Heart right ventricle (tissue), 16 donors: ENCODE measurements around the gene KCTD2. TPM values are rescaled to one million over a fixed set of nuclear protein-coding genes. Genes with fewer than 3 reads are reported as not detected.
A peak's percentile ranks its signal among the peaks of the same experiment; 100 is the strongest.

Source experiments
- ATAC-seq, 8 donors: fragments of 200-7000 bp; cut with Tn5 transposase; one replicate each; pipeline ENCODE4 v1.9.1; 2020; ENCODE audit warnings: mild to moderate bottlenecking in 8 of 8, moderate library complexity in 8 of 8, moderate number of reproducible peaks in 1 of 8
- DNase-seq, 2 donors: peaks; one replicate each; pipeline ENCODE4 v3.0.0-alpha.2; 2020
- H3K27ac ChIP-seq, 10 donors: fragments of 200-600 bp; sonication (generic) in 2 of 10; one replicate each; pipeline versions ENCODE4 v1.5.0 to v1.8.0; 2020 to 2022; ENCODE audit warnings: mild to moderate bottlenecking in 3 of 10
- H3K27me3 ChIP-seq, 7 donors: fragments of 200-600 bp; one replicate each; pipeline ENCODE4 v1.8.0; 2021 to 2022; ENCODE audit warnings: mild to moderate bottlenecking in 2 of 7
- H3K36me3 ChIP-seq, 9 donors: fragments of 200-600 bp; sonication (generic) in 1 of 9; one replicate each; pipeline versions ENCODE4 v1.5.0 to v1.8.0; 2020 to 2022; ENCODE audit warnings: mild to moderate bottlenecking in 2 of 9
- H3K4me1 ChIP-seq, 9 donors: fragments of 200-600 bp; sonication (generic) in 1 of 9; one replicate each; pipeline versions ENCODE4 v1.5.0 to v1.8.0; 2020 to 2022; ENCODE audit warnings: mild to moderate bottlenecking in 4 of 9
- H3K4me3 ChIP-seq, 10 donors: fragments of 200-600 bp; sonication (generic) in 2 of 10; one replicate each; pipeline versions ENCODE4 v1.5.0 to v1.8.0; 2020 to 2022; ENCODE audit warnings: mild to moderate bottlenecking in 7 of 10, moderate library complexity in 2 of 10
- H3K9me3 ChIP-seq, 11 donors: fragments of 200-600 bp in 10 of 11; sonication (generic) in 2 of 11; one replicate each; pipeline versions ENCODE4 v1.5.0 to v1.8.0; 2013 to 2022; ENCODE audit warnings: mild to moderate bottlenecking in 2 of 11, control low read depth in 1 of 11, moderate library complexity in 1 of 11
- CTCF ChIP-seq, 9 donors: fragments of 200-600 bp; sonication (generic) in 2 of 9; IDR thresholded peaks; one replicate each; pipeline versions ENCODE4 v1.5.0 to v1.8.0; 2021 to 2022; ENCODE audit warnings: antibody characterized with exemption in 9 of 9, mild to moderate bottlenecking in 5 of 9, moderate library complexity in 1 of 9
- WGBS, 2 donors: extraction: QIAGEN DNeasy Blood & Tissue Kit; methylation state at CpG; one replicate each; pipeline ENCODE4 v1.1.7; 2013; ENCODE audit warnings: inconsistent platforms in 1 of 2; 5-methylcytosine and 5-hydroxymethylcytosine counted together
- intact Hi-C, 10 donors: fragments of 100-400 bp; cut with DNase I; formaldehyde crosslinking; loops; one replicate each; pipeline versions ENCODE4 v1.11.1 to v1.14.2; 2022
- polyA plus RNA-seq, 2 donors: library from polyadenylated mRNA; stranded (reverse); fragments of 200-250 nt; gene quantifications; one replicate each; pipeline ENCODE4 v1.2.3, GENCODE V29; 2013
- total RNA-seq, 10 donors: library from RNA; stranded (reverse); fragmentation: NEBNext Ultra II Directional in 3 of 10; extraction: Animal tissue kit (Norgen Biotek cat#: 25700) in 3 of 10; gene quantifications; one replicate each; pipeline versions ENCODE4 v1.2.1 to v1.2.4, GENCODE V29; 2021 to 2023
- donor health status: Arrhythmogenic right ventricular cardiomyopathy.
- donor health status: ischemic (EF 13 %, LVEDD 7.1; RV severe dilation, severe dysfunction).
- donor health status: healthy with polysubstance abuse.
- donor health status: DM: no; HTN: yes; CAD: no.
- donor health status: DM: no; HTN: no; CAD: no.
- donor health status: ischemic (EF 25% LVEDD 6.9; RV normal size, moderate dysfunction).
- donor health status: ischemic (EF 25% LVEDD 5.7; RV mildly dilated, moderate dysfunction).
- donor health status: healthy.
- donor health status: DM: yes; HTN: yes; CAD: no.
- donor health status: Ischemic cardiomyopathy.
- donor health status: ischemic (EF 35%, LVEDD 5.7; RV mildly dilated, moderate dysfunction).
- donor health status: nonischemic (EF 11% LVEDD 7.7; RV severe dilation, severe dysfunction).
- donor health status: DM: yes; HTN: yes; CAD: no.
- donor health status: PGD.
- donor health status: ischemic (EF 29% LVEDD 5.4; RV normal size, mild dysfunction).
- donor health status: nonischemic (EF 23%, LVEDD 6.1; RV moderate dilation, normal function).

KCTD2 gene
- total and polyA plus RNA-seq, 12 donors, result 11.8 to 41.1 (median 29.3) TPM

GRCh38 chr17:75102385-75102821 is 55.4 kb downstream of the KCTD2 start:
- Histone ChIP-seq H3K27me3 (no peaks in the 10 kb centered on the region), H3K27ac (no peak overlapping the region), H3K36me3 (peaks cover 0 to 56% (median 27%) of the 10 kb centered on the region in 9 donors), H3K4me1 (peaks cover 0 to 17% (median 0%) of the 10 kb centered on the region in 9 donors), H3K9me3 (no peaks in the 10 kb centered on the region), H3K4me3 (no peak overlapping the region)
- no peak for TF ChIP-seq CTCF (IDR thresholded peaks at IDR 0.05)
- no peak for ATAC-seq
- 69 to 79% methylated on average over 12 of the region's 12 CpGs for WGBS, 2 donors
- DNase-seq, result no peak
- intact Hi-C loops, result loop anchor here in 1 of 10 donors (10.0 kb wide), 1 partner anchor 302 kb away; the partner anchor contains the start of gene GRB2

GRCh38 chr17:75103601-75104554 is 56.9 kb downstream of the KCTD2 start:
- Histone ChIP-seq H3K27me3 (no peaks in the 10 kb centered on the region), H3K9me3 (no peaks in the 10 kb centered on the region), H3K4me1 (peaks cover 0 to 21% (median 0%) of the 10 kb centered on the region in 9 donors), H3K27ac (peak overlapping the region in 3 of 10 donors; percentile 4 to 16 (median 12)), H3K36me3 (peaks cover 0 to 42% (median 16%) of the 10 kb centered on the region in 9 donors), H3K4me3 (no peak overlapping the region)
- WGBS, 2 donors, result 75 to 80% methylated on average over 13 of the region's 14 CpGs
- ATAC-seq, result peak in 4 of 8 donors; percentile 13 to 62 (median 20)
- no peak for DNase-seq
- intact Hi-C loops, result loop anchor here in 1 of 10 donors (10.0 kb wide), 1 partner anchor 301 kb away; the partner anchor contains the start of gene GRB2
- no peak for TF ChIP-seq CTCF (IDR thresholded peaks at IDR 0.05)

- no peak for DNase-seq
Observed at GRCh38 chr17:75105126-75106080, 58.4 kb downstream of the KCTD2 start.

More at GRCh38 chr17:75105126-75106080, 58.4 kb downstream of the KCTD2 start:
- H3K9me3 ChIP-seq, result no peaks in the 10 kb centered on the region
- 68% methylated on average over 20 of the region's 20 CpGs for WGBS, 2 donors
- TF ChIP-seq CTCF (IDR thresholded peaks at IDR 0.05), result peak; percentile 45 to 81 (median 68)
- H3K27ac ChIP-seq, result no peak overlapping the region
- H3K4me1 ChIP-seq, result peaks cover 4 to 31% (median 11%) of the 10 kb centered on the region in 9 donors
- intact Hi-C loops, result loop anchor here in 2 of 10 donors (5.0 to 10.0 kb wide), 3 partner anchors 33 to 299 kb away; partner anchors contain the start of genes ATP5PD (in 1 of the 2), GRB2 (in 1 of the 2) and KCTD2 (in 1 of the 2)
- peak in 5 of 8 donors; percentile 30 to 58 (median 46) for ATAC-seq
- H3K4me3 ChIP-seq, result no peak overlapping the region
- no peaks in the 10 kb centered on the region for H3K27me3 ChIP-seq
- H3K36me3 ChIP-seq, result peaks cover 0 to 27% (median 3%) of the 10 kb centered on the region in 9 donors
